Smooth muscle cell (in vitro differentiated cells): Measurements from ENCODE around the gene ABCE1. TPM values are rescaled to one million over a fixed set of nuclear protein-coding genes. Genes with fewer than 3 reads are reported as not detected.

Experiments
- DNase-seq: peaks from one replicate; lab custom pipeline; 2025; ENCODE audit not compliant: unreplicated experiment; lab: John Stamatoyannopoulos, UW
- H2AFZ ChIP-seq: fragments of 200-600 bp; sonication (generic); 2 replicates; pipeline ENCODE4 v1.6.0; 2016; ENCODE audit warnings: antibody characterized with exemption, low read depth, mild to moderate bottlenecking
- H3F3A ChIP-seq: fragments of 200-600 bp; sonication (generic); 2 replicates; pipeline ENCODE4 v1.6.0; 2017; ENCODE audit warnings: antibody characterized with exemption, low read depth
- H3K27ac ChIP-seq: fragments of 200-600 bp; sonication (generic); 2 replicates; pipeline ENCODE4 v1.5.1; 2016; ENCODE audit warnings: low read depth, mild to moderate bottlenecking
- H3K27me3 ChIP-seq: fragments of 200-600 bp; sonication (generic); 2 replicates; pipeline ENCODE4 v1.6.1; 2016; ENCODE audit warnings: low read depth, mild to moderate bottlenecking
- H3K36me3 ChIP-seq: fragments of 200-600 bp; sonication (generic); 2 replicates; pipeline ENCODE4 v1.5.1; 2016; ENCODE audit warnings: low read depth
- H3K4me1 ChIP-seq: fragments of 200-600 bp; sonication (generic); 2 replicates; pipeline ENCODE4 v1.5.1; 2016; ENCODE audit warnings: low read depth
- H3K4me2 ChIP-seq: fragments of 200-600 bp; sonication (generic); 2 replicates; pipeline ENCODE4 v1.6.0; 2016; ENCODE audit warnings: mild to moderate bottlenecking
- H3K4me3 ChIP-seq: fragments of 200-600 bp; sonication (generic); 2 replicates; pipeline ENCODE4 v1.5.1; 2016; ENCODE audit warnings: mild to moderate bottlenecking
- H3K79me2 ChIP-seq: fragments of 200-600 bp; sonication (generic); 2 replicates; pipeline ENCODE4 v1.6.0; 2016; ENCODE audit warnings: low read depth, mild to moderate bottlenecking
- H3K9ac ChIP-seq: fragments of 200-600 bp; sonication (generic); 2 replicates; pipeline ENCODE4 v1.6.0; 2016; ENCODE audit warnings: low read depth
- H3K9me3 ChIP-seq: fragments of 200-600 bp; sonication (generic); replicated peaks from 2 replicates; pipeline ENCODE4 v1.5.1; 2016; ENCODE audit warnings: low read depth
- H4K20me1 ChIP-seq: fragments of 200-600 bp; sonication (generic); 2 replicates; pipeline ENCODE4 v1.6.0; 2016; ENCODE audit warnings: low read depth
- CTCF ChIP-seq: fragments of 200-600 bp; sonication (generic); IDR thresholded peaks from 2 replicates; pipeline ENCODE4 v1.5.1; 2017; ENCODE audit warnings: borderline replicate concordance, mild to moderate bottlenecking, antibody characterized with exemption; ENCODE audit not compliant: insufficient read depth, poor library complexity, severe bottlenecking
- WGBS: methylation state at CpG from one replicate; pipeline ENCODE4 v1.1.7; 2016; ENCODE audit warnings: low lambda C conversion rate; 5-methylcytosine and 5-hydroxymethylcytosine counted together
- polyA plus RNA-seq: library from polyadenylated mRNA; unstranded; fragments of >200 nt; fragmentation: Nextera tagmentation; extraction: Ambion mirVana; gene quantifications from 2 replicates; pipeline ENCODE4 v1.2.1, GENCODE V29; 2016
- total RNA-seq: library from RNA; depleted of rRNA; stranded (reverse); fragments of >200 nt; gene quantifications from 2 replicates; pipeline ENCODE4 v1.2.3, GENCODE V29; 2014

Gene ABCE1
- total and polyA plus RNA-seq, 2 experiments from 2014 or later: 29.6 to 91.8 TPM

DNA sequence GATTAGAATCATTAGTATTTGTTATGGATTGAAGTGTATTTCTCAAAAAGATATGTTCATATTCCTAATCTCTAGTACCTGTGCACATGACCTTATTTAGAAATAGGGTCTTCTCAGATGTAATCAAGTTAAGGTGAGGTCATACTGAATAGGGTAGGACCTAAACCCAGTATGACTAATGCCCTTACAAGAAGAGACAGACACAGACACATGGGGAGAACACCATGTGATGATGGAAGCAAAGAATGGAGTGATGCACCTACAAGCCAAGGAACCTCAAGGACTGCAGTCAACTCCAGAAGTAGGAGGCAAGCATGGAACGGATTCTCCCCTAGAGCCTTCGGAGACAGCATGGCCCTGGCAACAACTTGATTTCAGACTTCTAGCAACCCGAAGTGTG lies 50.9 kb downstream of the ABCE1 start:
- H3K9me3 ChIP-seq: no peaks in the 10 kb centered on the region
- no peak overlapping the region for H3K27ac ChIP-seq
- no peaks in the 10 kb centered on the region for H3K4me1 ChIP-seq
- no peaks in the 10 kb centered on the region for H3K79me2 ChIP-seq
- H4K20me1 ChIP-seq: peaks cover 6% of the 10 kb centered on the region
- H2AFZ ChIP-seq: no peak overlapping the region
- no peak overlapping the region for H3K4me3 ChIP-seq
- H3K36me3 ChIP-seq: peaks cover 11% of the 10 kb centered on the region
- TF ChIP-seq CTCF: no peak
- no peaks in the 10 kb centered on the region for H3F3A ChIP-seq
- no peaks in the 10 kb centered on the region for H3K27me3 ChIP-seq
- no peak overlapping the region for H3K4me2 ChIP-seq
- H3K9ac ChIP-seq: no peak overlapping the region
- no peak for DNase-seq
- WGBS: 95% methylated on average over 3 of the region's 3 CpGs

DNA sequence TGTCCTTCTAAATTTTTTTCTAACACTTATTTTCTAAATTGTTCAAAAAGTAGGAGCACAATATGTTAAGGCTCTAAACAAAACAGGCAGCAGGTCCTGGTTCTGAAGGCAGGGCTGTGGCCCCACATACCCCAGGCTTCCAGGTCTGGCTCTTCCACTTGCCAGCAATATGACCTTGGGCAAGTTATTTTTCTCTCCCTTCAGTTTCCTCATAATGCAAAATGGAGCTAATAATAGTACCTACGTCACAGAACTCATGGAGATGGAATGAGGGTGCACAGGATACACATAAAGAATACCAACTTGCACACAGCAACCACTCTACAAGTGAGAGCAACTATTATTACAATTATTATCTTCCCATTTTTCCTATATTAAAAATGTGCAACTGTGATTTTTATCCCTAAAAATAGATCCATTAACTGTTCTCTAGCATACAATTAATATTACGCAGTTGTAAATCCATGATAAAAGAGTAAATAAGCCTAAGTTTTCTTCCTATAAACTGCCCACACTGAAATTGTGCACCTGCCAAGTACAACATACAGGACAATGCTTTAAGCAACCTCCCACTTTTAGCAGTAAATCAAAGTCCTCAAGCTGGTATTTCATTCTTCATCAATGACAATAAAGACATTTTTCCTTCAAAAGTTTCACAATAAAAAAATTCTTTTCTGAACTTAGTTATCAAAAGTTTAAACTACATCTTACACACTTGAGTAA lies 55.2 kb downstream of the ABCE1 start:
- H3K4me1 ChIP-seq: no peaks in the 10 kb centered on the region
- TF ChIP-seq CTCF: no peak
- no peak overlapping the region for H3K4me3 ChIP-seq
- 91% methylated on average over 2 of the region's 2 CpGs for WGBS
- no peak for DNase-seq
- H3K27me3 ChIP-seq: no peaks in the 10 kb centered on the region
- H3K79me2 ChIP-seq: no peaks in the 10 kb centered on the region
- H4K20me1 ChIP-seq: peaks cover 7% of the 10 kb centered on the region
- no peaks in the 10 kb centered on the region for H3F3A ChIP-seq
- H3K9ac ChIP-seq: no peak overlapping the region
- H3K4me2 ChIP-seq: no peak overlapping the region
- no peaks in the 10 kb centered on the region for H3K9me3 ChIP-seq
- H3K36me3 ChIP-seq: peaks cover 9% of the 10 kb centered on the region
- no peak overlapping the region for H2AFZ ChIP-seq
- H3K27ac ChIP-seq: no peak overlapping the region

- H3K9me3 ChIP-seq: no peaks in the 10 kb centered on the region
- H3F3A ChIP-seq: no peaks in the 10 kb centered on the region
- TF ChIP-seq CTCF: no peak
- no peak overlapping the region for H3K4me2 ChIP-seq
- H3K79me2 ChIP-seq: peaks cover 2% of the 10 kb centered on the region
- no peak overlapping the region for H3K9ac ChIP-seq
- no peaks in the 10 kb centered on the region for H3K27me3 ChIP-seq
- no peak overlapping the region for H2AFZ ChIP-seq
- H3K27ac ChIP-seq: no peak overlapping the region
- 86% methylated on average over 1 of the region's 1 CpG for WGBS
- no peaks in the 10 kb centered on the region for H3K4me1 ChIP-seq
- H3K4me3 ChIP-seq: no peak overlapping the region
- H4K20me1 ChIP-seq: peaks cover 10% of the 10 kb centered on the region
- DNase-seq: no peak
- peaks cover 9% of the 10 kb centered on the region for H3K36me3 ChIP-seq
Measured at GRCh38 chr4:145153904-145154298, 55.8 kb downstream of the ABCE1 start.

- Histone ChIP-seq H3K79me2 (peaks cover 7% of the 10 kb centered on the region), H2AFZ (no peak overlapping the region), H3K27ac (no peak overlapping the region), H3K27me3 (no peaks in the 10 kb centered on the region), H4K20me1 (peaks cover 11% of the 10 kb centered on the region), H3K4me3 (no peak overlapping the region), H3F3A (no peaks in the 10 kb centered on the region), H3K36me3 (peaks cover 9% of the 10 kb centered on the region), H3K4me2 (no peak overlapping the region), H3K4me1 (no peaks in the 10 kb centered on the region), H3K9me3 (no peaks in the 10 kb centered on the region), H3K9ac (no peak overlapping the region)
- no peak for DNase-seq
- WGBS: 87% methylated on average over 1 of the region's 1 CpG
- TF ChIP-seq CTCF: peak; percentile 29
Measured at GRCh38 chr4:145154573-145154972, 56.5 kb downstream of the ABCE1 start.
